Loucy (cell line): ENCODE data around the gene KANSL1.

Experiments used
- H2AFZ ChIP-seq: fragments of 200-600 bp; sonication (generic); 2 replicates; pipeline ENCODE4 v1.6.0; 2016; ENCODE audit warnings: antibody characterized with exemption, mild to moderate bottlenecking, low read length, moderate library complexity
- H3F3A ChIP-seq: fragments of 200-600 bp; 2 replicates; pipeline ENCODE4 v1.6.0; 2016; ENCODE audit warnings: antibody characterized with exemption, low read depth, mild to moderate bottlenecking
- H3K27me3 ChIP-seq: fragments of 200-600 bp; sonication (generic); 2 replicates; pipeline ENCODE4 v1.6.1; 2014; ENCODE audit warnings: low read length, mild to moderate bottlenecking; ENCODE audit not compliant: insufficient read depth, poor library complexity, severe bottlenecking
- H3K36me3 ChIP-seq: fragments of 200-600 bp; sonication (generic); 2 replicates; pipeline ENCODE4 v1.6.1; 2016; ENCODE audit warnings: low read length; ENCODE audit not compliant: insufficient read depth
- H3K4me1 ChIP-seq: fragments of 200-600 bp; sonication (generic); 2 replicates; pipeline ENCODE4 v1.5.1; 2014; ENCODE audit warnings: low read length, mild to moderate bottlenecking; ENCODE audit not compliant: insufficient read depth, poor library complexity, severe bottlenecking
- H3K4me2 ChIP-seq: fragments of 200-600 bp; sonication (generic); 2 replicates; pipeline ENCODE4 v1.6.0; 2014; ENCODE audit warnings: antibody characterized with exemption, low read length, low read depth, mild to moderate bottlenecking; ENCODE audit not compliant: poor library complexity, severe bottlenecking
- H3K4me3 ChIP-seq: fragments of 200-600 bp; sonication (generic); 2 replicates; pipeline ENCODE4 v1.5.1; 2014; ENCODE audit warnings: low read length, mild to moderate bottlenecking, mixed read lengths; ENCODE audit not compliant: poor library complexity, severe bottlenecking
- H3K79me2 ChIP-seq: fragments of 200-600 bp; sonication (generic); 2 replicates; pipeline ENCODE4 v1.6.1; 2014; ENCODE audit warnings: low read length; ENCODE audit not compliant: insufficient read depth
- H3K9ac ChIP-seq: fragments of 200-600 bp; sonication (generic); 2 replicates; pipeline ENCODE4 v1.6.0; 2014; ENCODE audit warnings: mild to moderate bottlenecking, low read depth, low read length, moderate library complexity; ENCODE audit not compliant: poor library complexity, severe bottlenecking
- H3K9me2 ChIP-seq: fragments of 200-600 bp; sonication (generic); replicated peaks from 2 replicates; pipeline ENCODE4 v1.6.1; 2016; ENCODE audit warnings: low read depth, low read length, mixed read lengths
- H3K9me3 ChIP-seq: fragments of 200-600 bp; sonication (generic); 2 replicates; pipeline ENCODE4 v1.6.1; 2014; ENCODE audit warnings: mild to moderate bottlenecking, antibody characterized with exemption, low read length, low read depth; ENCODE audit not compliant: insufficient read depth
- H4K20me1 ChIP-seq: fragments of 200-600 bp; sonication (generic); 2 replicates; pipeline ENCODE4 v1.6.0; 2014; ENCODE audit warnings: antibody characterized with exemption, low read length, mild to moderate bottlenecking; ENCODE audit not compliant: insufficient read depth, poor library complexity, severe bottlenecking
- CTCF ChIP-seq: fragments of 200-600 bp; sonication (generic); conservative IDR thresholded peaks from 2 replicates; pipeline ENCODE4 v1.5.1; 2014; ENCODE audit warnings: mild to moderate bottlenecking, antibody characterized with exemption, low read length
- EZH2phosphoT487 ChIP-seq: fragments of 200-600 bp; IDR thresholded peaks from 2 replicates; pipeline ENCODE4 v1.6.1; 2018; ENCODE audit warnings: antibody characterized with exemption, mild to moderate bottlenecking, moderate library complexity, borderline replicate concordance

The KANSL1 gene

GRCh38 chr17:46154151-46154816, 38.9 kb downstream of the KANSL1 start:
- H3K79me2 ChIP-seq = peaks cover 100% of the 10 kb centered on the region
- H3K9ac ChIP-seq = no peak overlapping the region
- H3K9me3 ChIP-seq = no peaks in the 10 kb centered on the region
- no peaks in the 10 kb centered on the region for H3K27me3 ChIP-seq
- no peak for TF ChIP-seq EZH2phosphoT487
- no peak overlapping the region for H3K4me3 ChIP-seq
- H3F3A ChIP-seq = no peaks in the 10 kb centered on the region
- H3K36me3 ChIP-seq = no peaks in the 10 kb centered on the region; the same call in 1 of the 2 replicates
- peak overlapping the region; percentile 24 for H3K4me2 ChIP-seq
- no peak overlapping the region for H2AFZ ChIP-seq
- peaks cover 96% of the 10 kb centered on the region for H4K20me1 ChIP-seq
- H3K4me1 ChIP-seq = peaks cover 23% of the 10 kb centered on the region
- no peaks in the 10 kb centered on the region for H3K9me2 ChIP-seq

DNA sequence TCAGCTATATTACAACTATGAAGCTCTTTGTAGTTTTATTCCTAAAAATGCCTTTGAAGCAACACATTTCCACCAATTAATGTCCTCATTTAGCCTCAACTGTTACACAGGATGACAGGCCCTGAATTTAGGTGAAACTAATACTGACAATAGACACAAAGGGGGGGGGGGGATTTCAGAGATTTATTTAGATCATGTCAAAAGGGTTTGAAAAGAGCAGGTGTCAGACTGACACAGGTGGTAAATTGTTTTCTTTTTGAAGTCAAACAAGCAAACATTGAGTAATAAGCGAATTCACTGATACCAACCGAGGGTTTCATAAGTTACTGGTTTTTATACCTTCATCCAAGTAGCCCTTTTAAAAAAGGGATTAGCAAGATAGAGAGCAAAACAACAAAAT, 40.8 kb downstream of the KANSL1 start:
- peaks cover 33% of the 10 kb centered on the region for H3K4me1 ChIP-seq
- no peaks in the 10 kb centered on the region; the same call in 1 of the 2 replicates for H3K36me3 ChIP-seq
- no peaks in the 10 kb centered on the region for H3K9me3 ChIP-seq
- peaks cover 98% of the 10 kb centered on the region for H4K20me1 ChIP-seq
- TF ChIP-seq CTCF = no peak
- TF ChIP-seq EZH2phosphoT487 = no peak
- H3K27me3 ChIP-seq = no peaks in the 10 kb centered on the region
- no peak overlapping the region for H2AFZ ChIP-seq
- no peak overlapping the region for H3K4me2 ChIP-seq
- 0 out of 2 replicates have a peak, but pooled peaks cover 7% of the 10 kb centered on the region for H3F3A ChIP-seq
- H3K79me2 ChIP-seq = peaks cover 100% of the 10 kb centered on the region
- H3K4me3 ChIP-seq = no peak overlapping the region
- no peaks in the 10 kb centered on the region for H3K9me2 ChIP-seq
- no peak overlapping the region for H3K9ac ChIP-seq

- Histone ChIP-seq H3K9me2 (no peaks in the 10 kb centered on the region), H2AFZ (no peak overlapping the region), H3K36me3 (no peaks in the 10 kb centered on the region; the same call in 1 of the 2 replicates), H3K27me3 (no peaks in the 10 kb centered on the region), H3K4me3 (no peak overlapping the region), H3K4me1 (peaks cover 33% of the 10 kb centered on the region), H3F3A (0 out of 2 replicates have a peak, but pooled peaks cover 7% of the 10 kb centered on the region), H3K9me3 (no peaks in the 10 kb centered on the region), H3K9ac (no peak overlapping the region), H3K79me2 (peaks cover 100% of the 10 kb centered on the region), H3K4me2 (no peak overlapping the region), H4K20me1 (peaks cover 98% of the 10 kb centered on the region)
- no peak for TF ChIP-seq CTCF
- TF ChIP-seq EZH2phosphoT487 = no peak
Observed at GRCh38 chr17:46151762-46152161, 41.5 kb downstream of the KANSL1 start.
